ENCODE data around the gene FGF22. TPM values are rescaled to one million over a fixed set of nuclear protein-coding genes. Genes with fewer than 3 reads are reported as not detected.

The FGF22 gene
- total and polyA plus RNA-seq, 7 experiments from 2014 or later: 0.17 to 1.8 (median 0.95) TPM; not detected in 3

DNA sequence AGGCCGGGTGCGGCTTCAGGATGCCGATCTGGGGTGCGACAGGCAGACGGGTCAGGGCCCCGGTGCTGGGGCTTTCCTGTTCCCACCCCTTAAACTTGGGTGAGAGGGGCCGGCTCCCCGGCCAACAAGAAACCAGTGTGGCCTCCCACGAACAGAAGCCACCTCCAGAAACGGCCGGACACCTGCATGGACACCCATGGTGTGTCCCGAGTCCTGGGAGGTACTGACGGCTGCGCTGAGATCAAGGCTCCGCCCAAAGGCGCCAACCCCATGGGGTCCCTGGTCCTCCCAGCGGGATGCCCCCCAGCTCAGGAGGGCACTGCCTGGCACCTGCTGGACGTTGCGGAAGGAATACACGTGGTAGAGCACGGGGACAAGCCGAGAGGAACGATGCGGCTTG lies 17.9 kb upstream of the FGF22 start:
- intact Hi-C loops (cut with micrococcal nuclease): no loop called here
- Histone ChIP-seq H3K9me3 (ENCODE audit: control insufficient read depth in 2 of 3, low read length in 3 of 3) (no peaks in the 10 kb centered on the region), H3K27ac (ENCODE audit: low read depth, low read length) (no peak overlapping the region), H3K27me3 (ENCODE audit: control insufficient read depth in 2 of 2, insufficient read depth in 2 of 2, low read length in 2 of 2) (no peaks in the 10 kb centered on the region), H3K36me3 (ENCODE audit: control insufficient read depth in 2 of 3, insufficient read depth in 3 of 3, low read length in 3 of 3) (peaks cover 0 to 82% (median 0%) of the 10 kb centered on the region in 3 experiments), H3K4me3 (ENCODE audit: low read length) (no peak overlapping the region), H3K4me1 (ENCODE audit: control insufficient read depth in 2 of 2, insufficient read depth in 2 of 2, low read length in 2 of 2) (no peaks in the 10 kb centered on the region)
- H3K4me3 Mint-ChIP-seq: no peak overlapping the region
- H3K27ac Mint-ChIP-seq: no peak overlapping the region
- ChIA-PET CTCF (no interaction called here), POLR2A (interaction anchor here (1.2 kb wide), 1 partner anchor 10 kb away, joined by 6 read pairs; no protein-coding TSS in a partner anchor)
- DNase-seq: no peak
- ATAC-seq: no peak
- H3K27me3 Mint-ChIP-seq: no peaks in the 10 kb centered on the region
- peaks cover 2 to 24% (median 8%) of the 10 kb centered on the region in 5 donors for H3K36me3 Mint-ChIP-seq
- no peaks in the 10 kb centered on the region for H3K9me3 Mint-ChIP-seq
- H3K4me1 Mint-ChIP-seq: peaks cover 0 to 5% (median 4%) of the 10 kb centered on the region in 7 donors

DNA sequence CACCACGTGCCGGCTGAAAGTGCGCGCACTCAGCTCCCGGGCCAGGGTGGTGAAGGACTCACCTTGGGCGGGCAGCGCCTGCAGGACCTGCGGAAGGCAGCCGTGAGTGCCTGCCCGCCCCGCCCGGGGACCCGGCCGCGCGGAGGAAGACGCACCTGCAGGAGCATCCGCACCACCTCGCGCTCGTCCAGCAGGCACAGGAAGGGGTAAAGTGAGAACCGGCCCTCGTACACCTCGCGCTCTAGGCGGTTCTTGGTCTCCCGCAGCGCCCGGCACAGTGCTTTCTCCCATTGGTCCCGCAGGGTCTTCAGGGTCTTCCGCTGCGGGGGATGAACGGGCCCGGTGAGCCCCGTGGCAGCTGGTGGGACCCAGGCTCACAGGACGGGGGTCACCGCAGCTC lies 17.0 kb upstream of the FGF22 start:
- no peak for DNase-seq
- Histone ChIP-seq H3K4me1 (ENCODE audit: control insufficient read depth in 2 of 2, insufficient read depth in 2 of 2, low read length in 2 of 2) (no peaks in the 10 kb centered on the region), H3K27me3 (ENCODE audit: control insufficient read depth in 2 of 2, insufficient read depth in 2 of 2, low read length in 2 of 2) (no peaks in the 10 kb centered on the region), H3K27ac (ENCODE audit: low read depth, low read length) (no peak overlapping the region), H3K36me3 (ENCODE audit: control insufficient read depth in 2 of 3, insufficient read depth in 3 of 3, low read length in 3 of 3) (peaks cover 0 to 79% (median 0%) of the 10 kb centered on the region in 3 experiments), H3K9me3 (ENCODE audit: control insufficient read depth in 2 of 3, low read length in 3 of 3) (no peaks in the 10 kb centered on the region), H3K4me3 (ENCODE audit: low read length) (no peak overlapping the region)
- Mint-ChIP-seq H3K4me1 (peaks cover 0 to 7% (median 4%) of the 10 kb centered on the region in 7 donors), H3K9me3 (no peaks in the 10 kb centered on the region), H3K27ac (no peak overlapping the region), H3K36me3 (peaks cover 4 to 24% (median 8%) of the 10 kb centered on the region in 5 donors), H3K4me3 (no peak overlapping the region), H3K27me3 (no peaks in the 10 kb centered on the region)
- ChIA-PET POLR2A (interaction anchor here (1.2 kb wide), 1 partner anchor 11 kb away, joined by 6 read pairs; no protein-coding TSS in a partner anchor), CTCF (no interaction called here)
- no peak for ATAC-seq
- intact Hi-C loops (cut with micrococcal nuclease): no loop called here

DNA sequence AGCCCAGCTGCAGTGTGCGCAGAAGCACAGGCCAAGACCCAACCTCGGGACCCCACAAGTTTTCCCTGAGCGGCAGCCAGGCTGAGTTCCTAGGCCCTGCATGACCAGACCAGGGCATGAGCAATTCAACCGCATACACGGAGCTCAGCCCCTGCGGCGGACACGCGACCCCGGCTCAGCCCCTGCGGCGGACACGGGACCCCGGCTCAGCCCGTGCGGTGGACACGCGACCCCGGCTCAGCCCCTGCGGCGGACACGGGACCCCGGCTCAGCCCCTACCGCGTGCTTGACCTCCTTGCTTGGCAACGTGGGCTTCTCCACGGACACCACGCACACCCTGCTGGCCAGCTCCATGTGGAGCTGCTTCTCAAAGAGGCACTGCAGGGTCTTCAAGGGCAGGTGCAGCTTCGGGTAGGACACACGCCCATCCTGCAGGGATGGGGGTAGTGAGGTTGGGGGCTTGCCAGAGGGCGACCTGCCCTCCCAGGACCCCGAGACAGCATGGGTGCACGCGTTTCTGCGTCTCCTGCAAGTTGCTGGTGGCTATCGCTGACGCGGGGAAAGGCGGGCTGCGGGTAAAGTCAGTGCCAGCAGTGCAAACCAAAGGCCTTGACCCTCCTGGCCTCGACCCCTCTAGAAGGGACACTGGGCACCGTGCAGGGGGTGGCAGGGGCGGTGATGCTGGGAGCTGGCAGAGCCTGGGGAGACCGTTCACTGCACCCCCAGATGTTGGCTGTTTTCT lies 16.3 kb upstream of the FGF22 start:
- CTCF ChIA-PET: no interaction called here
- H3K4me1 Mint-ChIP-seq: peaks cover 0 to 9% (median 5%) of the 10 kb centered on the region in 7 donors
- H3K36me3 ChIP-seq (ENCODE audit: control insufficient read depth in 2 of 3, insufficient read depth in 3 of 3, low read length in 3 of 3): peaks cover 0 to 79% (median 0%) of the 10 kb centered on the region in 3 experiments

GRCh38 chr19:623974-624373 lies 15.7 kb upstream of the FGF22 start:
- Mint-ChIP-seq H3K27ac (no peak overlapping the region), H3K36me3 (peaks cover 5 to 28% (median 9%) of the 10 kb centered on the region in 5 donors), H3K27me3 (no peaks in the 10 kb centered on the region), H3K9me3 (no peaks in the 10 kb centered on the region), H3K4me1 (peaks cover 3 to 15% (median 6%) of the 10 kb centered on the region in 7 donors), H3K4me3 (no peak overlapping the region)
- H3K27me3 ChIP-seq (ENCODE audit: control insufficient read depth in 2 of 2, insufficient read depth in 2 of 2, low read length in 2 of 2): no peaks in the 10 kb centered on the region
- CTCF ChIA-PET: no interaction called here
- intact Hi-C loops (cut with micrococcal nuclease): no loop called here
- DNase-seq: no peak
- no peaks in the 10 kb centered on the region for H3K9me3 ChIP-seq (ENCODE audit: control insufficient read depth in 2 of 3, low read length in 3 of 3)
- POLR2A ChIA-PET: no interaction called here
- no peak overlapping the region for H3K27ac ChIP-seq (ENCODE audit: low read depth, low read length)
- no peak for ATAC-seq
- no peak overlapping the region for H3K4me3 ChIP-seq (ENCODE audit: low read length)
- H3K4me1 ChIP-seq (ENCODE audit: control insufficient read depth in 2 of 2, insufficient read depth in 2 of 2, low read length in 2 of 2): no peaks in the 10 kb centered on the region
- peaks cover 0 to 79% (median 3%) of the 10 kb centered on the region in 3 experiments for H3K36me3 ChIP-seq (ENCODE audit: control insufficient read depth in 2 of 3, insufficient read depth in 3 of 3, low read length in 3 of 3)

More for the DNA sequence above, 16.3 kb upstream of the FGF22 start:
- Histone ChIP-seq H3K4me1 (ENCODE audit: control insufficient read depth in 2 of 2, insufficient read depth in 2 of 2, low read length in 2 of 2) (no peaks in the 10 kb centered on the region), H3K27ac (ENCODE audit: low read depth, low read length) (no peak overlapping the region), H3K4me3 (ENCODE audit: low read length) (no peak overlapping the region), H3K9me3 (ENCODE audit: control insufficient read depth in 2 of 3, low read length in 3 of 3) (no peaks in the 10 kb centered on the region), H3K27me3 (ENCODE audit: control insufficient read depth in 2 of 2, insufficient read depth in 2 of 2, low read length in 2 of 2) (no peaks in the 10 kb centered on the region)
- H3K27me3 Mint-ChIP-seq: no peaks in the 10 kb centered on the region
- no peak for DNase-seq
- no peak for ATAC-seq
- H3K27ac Mint-ChIP-seq: no peak overlapping the region
- POLR2A ChIA-PET: no interaction called here
- H3K4me3 Mint-ChIP-seq: no peak overlapping the region
- no peaks in the 10 kb centered on the region for H3K9me3 Mint-ChIP-seq
- intact Hi-C loops (cut with micrococcal nuclease): no loop called here
- peaks cover 4 to 27% (median 11%) of the 10 kb centered on the region in 5 donors for H3K36me3 Mint-ChIP-seq

DNA sequence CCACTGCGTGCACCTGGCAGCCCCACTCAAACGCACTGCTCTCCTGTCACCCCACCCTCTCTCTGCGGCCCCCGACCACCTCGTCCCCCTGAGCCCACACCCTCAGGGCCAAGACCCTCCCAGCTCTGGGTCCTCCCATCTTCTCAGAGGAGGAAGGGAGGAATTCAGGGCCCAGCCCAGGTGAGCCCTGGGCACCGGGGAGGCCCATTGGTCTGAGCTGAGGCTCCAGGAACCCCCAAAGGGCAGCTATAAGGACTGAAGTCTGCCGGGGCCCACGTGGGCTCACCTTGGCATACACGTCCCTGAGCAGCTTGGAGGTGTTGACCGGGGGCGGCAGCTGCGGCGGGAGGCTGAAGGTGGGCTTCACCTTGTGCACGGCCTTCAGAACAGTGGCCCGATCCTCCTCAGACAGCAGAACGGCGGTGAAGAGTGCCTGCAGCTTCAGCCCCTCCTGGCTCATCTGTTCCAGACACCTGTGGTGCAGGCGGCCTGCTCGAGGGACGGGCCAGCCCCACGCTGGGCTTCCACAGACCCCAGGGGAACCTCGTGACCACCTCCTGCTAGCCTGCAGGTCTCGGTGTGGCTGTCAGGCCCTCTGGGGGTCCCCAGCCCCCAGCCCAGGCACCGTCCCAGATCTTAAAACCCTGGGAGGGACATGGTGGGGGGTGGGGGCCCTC lies 15.1 kb upstream of the FGF22 start:
- Histone ChIP-seq H3K27ac (ENCODE audit: low read depth, low read length) (no peak overlapping the region), H3K4me1 (ENCODE audit: control insufficient read depth in 2 of 2, insufficient read depth in 2 of 2, low read length in 2 of 2) (no peaks in the 10 kb centered on the region), H3K9me3 (ENCODE audit: control insufficient read depth in 2 of 3, low read length in 3 of 3) (no peaks in the 10 kb centered on the region), H3K27me3 (ENCODE audit: control insufficient read depth in 2 of 2, insufficient read depth in 2 of 2, low read length in 2 of 2) (no peaks in the 10 kb centered on the region), H3K4me3 (ENCODE audit: low read length) (no peak overlapping the region), H3K36me3 (ENCODE audit: control insufficient read depth in 2 of 3, insufficient read depth in 3 of 3, low read length in 3 of 3) (peaks cover 0 to 78% (median 6%) of the 10 kb centered on the region in 3 experiments)
- no peaks in the 10 kb centered on the region for H3K9me3 Mint-ChIP-seq
- ATAC-seq (no peak), DNase-seq (no peak)
- intact Hi-C loops (cut with micrococcal nuclease): no loop called here
- peaks cover 5 to 19% (median 8%) of the 10 kb centered on the region in 7 donors for H3K4me1 Mint-ChIP-seq
- peaks cover 4 to 30% (median 11%) of the 10 kb centered on the region in 5 donors for H3K36me3 Mint-ChIP-seq
- CTCF ChIA-PET: no interaction called here
- POLR2A ChIA-PET: no interaction called here
- no peaks in the 10 kb centered on the region for H3K27me3 Mint-ChIP-seq
- H3K4me3 Mint-ChIP-seq: no peak overlapping the region
- H3K27ac Mint-ChIP-seq: no peak overlapping the region

DNA sequence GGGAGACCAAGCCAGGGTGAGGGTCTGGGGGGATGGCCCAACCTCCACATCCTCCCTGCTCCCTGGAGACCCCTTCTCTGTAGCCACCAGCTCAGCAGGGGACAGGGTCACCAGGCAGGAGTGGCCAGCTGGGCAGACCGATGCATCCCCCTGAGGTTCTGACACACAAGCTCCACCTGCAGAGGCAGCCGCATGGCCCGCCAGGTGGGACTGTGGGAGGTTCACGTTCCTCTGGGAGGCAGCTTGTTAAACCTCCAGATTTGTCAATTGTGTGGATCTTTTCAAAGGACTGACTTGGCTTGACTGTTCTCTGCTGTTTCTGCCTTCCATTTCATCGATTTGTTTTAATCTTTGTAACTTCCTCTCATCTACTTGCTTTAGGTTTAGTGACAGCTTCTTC lies 14.4 kb upstream of the FGF22 start:
- Histone ChIP-seq H3K27me3 (ENCODE audit: control insufficient read depth in 2 of 2, insufficient read depth in 2 of 2, low read length in 2 of 2) (no peaks in the 10 kb centered on the region), H3K36me3 (ENCODE audit: control insufficient read depth in 2 of 3, insufficient read depth in 3 of 3, low read length in 3 of 3) (peaks cover 0 to 76% (median 6%) of the 10 kb centered on the region in 3 experiments), H3K4me1 (ENCODE audit: control insufficient read depth in 2 of 2, insufficient read depth in 2 of 2, low read length in 2 of 2) (no peaks in the 10 kb centered on the region), H3K27ac (ENCODE audit: low read depth, low read length) (no peak overlapping the region), H3K4me3 (ENCODE audit: low read length) (no peak overlapping the region), H3K9me3 (ENCODE audit: control insufficient read depth in 2 of 3, low read length in 3 of 3) (no peaks in the 10 kb centered on the region)
- H3K27me3 Mint-ChIP-seq: no peaks in the 10 kb centered on the region
- ATAC-seq: no peak
- DNase-seq: no peak
- peaks cover 5 to 19% (median 13%) of the 10 kb centered on the region in 7 donors for H3K4me1 Mint-ChIP-seq
- intact Hi-C loops (cut with micrococcal nuclease): no loop called here
- CTCF ChIA-PET: interaction anchor here (0.8 to 1.0 kb wide), 2 partner anchors 38 to 95 kb away, joined by 3 to 7 read pairs; no protein-coding TSS in a partner anchor
- H3K4me3 Mint-ChIP-seq: no peak overlapping the region
- H3K27ac Mint-ChIP-seq: peak overlapping the region in 1 of 9 donors; percentile 58
- H3K36me3 Mint-ChIP-seq: peaks cover 4 to 26% (median 9%) of the 10 kb centered on the region in 5 donors
- POLR2A ChIA-PET: no interaction called here
- H3K9me3 Mint-ChIP-seq: no peaks in the 10 kb centered on the region
